Stimulated activated naive CD4-positive, alpha-beta T cell (primary cell): Measurements from ENCODE around the gene STAM2.
"Not testable (repeated sequence)": the region's sequence is repeated elsewhere in the genome, so short reads cannot be mapped to it uniquely, and the experiment has no call there.

ENCODE experiments used
- DNase-seq, 6 experiments: peaks; one replicate each; lab custom pipeline; 2025; lab: John Stamatoyannopoulos, UW

The STAM2 gene

DNA sequence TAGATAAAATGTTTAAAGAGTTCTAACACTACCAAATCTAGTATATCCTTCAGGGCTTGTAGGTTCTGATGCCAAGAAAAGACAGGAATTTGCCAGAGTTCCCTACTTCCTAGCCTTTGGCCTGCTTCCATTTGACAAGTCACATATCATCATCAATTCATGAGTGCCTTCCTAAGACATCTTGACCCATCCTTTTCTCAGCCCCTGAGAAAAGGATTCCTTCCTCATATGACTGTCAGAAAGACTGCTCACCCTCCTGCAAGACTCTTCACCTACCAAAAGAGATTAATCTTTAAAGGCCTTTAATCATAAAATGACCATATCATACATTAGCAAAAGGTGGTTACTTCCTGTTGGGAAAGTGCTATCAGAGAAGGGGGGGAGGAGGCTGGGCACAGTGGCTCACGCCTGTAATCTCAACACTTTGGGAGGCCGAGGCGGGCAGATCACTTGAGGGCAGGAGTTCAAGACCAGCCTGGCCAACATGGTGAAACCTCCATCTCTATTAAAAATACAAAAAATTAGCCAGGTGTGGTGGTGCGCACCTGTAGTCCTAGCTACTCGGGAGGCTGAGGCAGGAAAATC, 3.3 kb downstream of the STAM2 start:
- not testable (repeated sequence) for DNase-seq

DNA sequence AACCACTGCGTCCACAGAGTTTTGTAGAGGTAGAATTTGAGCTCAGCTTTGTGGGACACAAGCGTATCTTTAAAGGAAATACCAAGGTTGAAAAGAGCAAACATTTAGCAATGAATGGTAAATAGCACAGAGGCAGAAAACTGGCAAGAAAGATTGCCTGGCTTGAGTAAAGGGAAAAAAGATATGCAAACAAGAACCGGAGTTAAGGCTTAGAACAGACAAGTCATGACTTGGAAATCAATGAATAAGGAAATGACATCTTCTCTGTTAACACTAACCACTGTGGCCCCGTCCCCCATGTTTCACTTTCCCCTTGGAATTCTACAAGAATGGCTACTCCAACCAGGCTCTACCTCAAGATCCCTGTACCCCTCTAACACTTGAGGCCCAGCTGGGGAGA, 3.8 kb downstream of the STAM2 start:
- DNase-seq, result no peak

DNA sequence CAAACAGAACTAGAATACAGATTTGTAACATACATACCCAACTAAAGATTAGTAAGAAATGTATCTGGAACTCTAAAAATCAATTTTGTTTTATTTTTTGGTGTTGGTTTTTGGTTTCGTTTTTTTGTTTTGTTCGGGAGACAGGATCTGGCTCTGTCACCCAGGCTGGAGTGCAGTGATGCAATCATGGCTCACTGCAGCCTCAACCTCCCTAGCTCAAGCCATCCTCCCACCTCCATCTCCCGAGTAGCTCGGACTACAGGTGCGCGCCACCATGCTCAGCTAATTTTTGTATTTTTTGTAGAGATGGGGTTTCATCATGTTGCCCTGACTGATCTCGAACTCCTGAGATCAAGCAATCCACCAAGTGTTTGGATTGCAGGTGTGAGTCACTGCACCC, 6.4 kb downstream of the STAM2 start:
- DNase-seq, result not testable (repeated sequence)

- not testable (repeated sequence) for DNase-seq
Measured at GRCh38 chr2:152167470-152167869, 8.1 kb downstream of the STAM2 start.

DNA sequence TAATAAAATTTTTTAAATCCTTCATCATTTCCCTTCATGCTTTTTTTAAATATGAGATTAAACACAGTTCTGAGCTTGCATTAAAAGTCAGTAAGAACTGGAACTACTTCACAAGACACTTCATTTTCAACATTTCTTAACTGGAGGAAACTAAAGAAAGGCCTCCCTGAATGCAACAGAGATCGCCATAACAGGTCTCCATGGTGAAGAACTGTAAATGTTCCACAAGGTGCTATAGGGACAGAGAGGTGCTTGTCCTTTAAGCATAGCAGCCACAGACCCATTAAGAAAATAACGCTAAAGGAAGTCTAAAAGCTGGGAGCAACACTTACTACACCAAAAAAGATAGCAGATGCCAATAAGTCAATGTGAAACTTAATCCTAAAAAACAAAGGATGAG, 8.5 kb downstream of the STAM2 start:
- DNase-seq, result no peak

- DNase-seq, result no peak
Measured at GRCh38 chr2:152166633-152167032, 8.9 kb downstream of the STAM2 start.

GRCh38 chr2:152165780-152166179, 9.8 kb downstream of the STAM2 start:
- DNase-seq, result no peak

DNA sequence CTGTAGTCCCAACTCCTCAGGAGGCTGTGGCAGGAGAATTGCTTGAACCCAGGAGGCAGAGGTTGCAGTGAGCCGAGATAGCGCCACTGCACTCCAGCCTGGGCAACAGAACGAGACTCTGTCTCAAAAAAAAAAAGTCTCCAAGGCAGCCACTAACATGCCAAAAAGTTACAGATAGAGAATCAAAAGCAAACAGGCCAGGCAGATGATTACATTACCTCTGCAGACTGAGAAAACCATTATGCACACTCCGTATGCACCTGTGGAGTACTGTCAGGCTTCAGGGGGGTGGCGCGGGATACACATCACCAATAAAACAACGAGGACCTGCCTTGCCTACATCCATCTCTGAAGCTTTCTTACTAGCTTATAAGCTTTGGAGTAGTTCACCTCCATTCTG, 10.3 kb downstream of the STAM2 start:
- no peak for DNase-seq

- DNase-seq, result not testable (repeated sequence)
Measured at GRCh38 chr2:152163669-152164068, 11.9 kb downstream of the STAM2 start.

GRCh38 chr2:152162141-152162540, 13.4 kb downstream of the STAM2 start:
- no peak for DNase-seq

DNA sequence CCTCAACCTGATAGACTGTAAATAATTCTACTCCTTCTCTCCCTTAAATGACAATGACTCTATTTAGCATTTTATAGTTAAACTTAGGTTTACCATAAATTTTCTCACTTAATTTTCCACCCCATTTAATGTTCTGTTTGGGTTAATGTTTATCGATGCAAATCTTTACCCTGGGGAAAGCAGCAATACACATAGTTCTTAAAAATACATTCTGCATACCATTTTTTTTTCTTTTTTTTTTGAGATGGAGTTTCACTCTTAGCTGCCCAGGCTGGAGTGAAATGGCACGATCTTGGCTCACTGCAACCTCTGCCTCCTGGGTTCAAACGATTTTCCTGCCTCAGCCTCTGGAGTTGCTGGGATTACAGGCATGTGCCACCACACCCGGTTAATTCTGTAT, 14.0 kb downstream of the STAM2 start:
- no peak for DNase-seq

- DNase-seq, result not testable (repeated sequence)
Measured at GRCh38 chr2:152160378-152160777, 15.2 kb downstream of the STAM2 start.

DNA sequence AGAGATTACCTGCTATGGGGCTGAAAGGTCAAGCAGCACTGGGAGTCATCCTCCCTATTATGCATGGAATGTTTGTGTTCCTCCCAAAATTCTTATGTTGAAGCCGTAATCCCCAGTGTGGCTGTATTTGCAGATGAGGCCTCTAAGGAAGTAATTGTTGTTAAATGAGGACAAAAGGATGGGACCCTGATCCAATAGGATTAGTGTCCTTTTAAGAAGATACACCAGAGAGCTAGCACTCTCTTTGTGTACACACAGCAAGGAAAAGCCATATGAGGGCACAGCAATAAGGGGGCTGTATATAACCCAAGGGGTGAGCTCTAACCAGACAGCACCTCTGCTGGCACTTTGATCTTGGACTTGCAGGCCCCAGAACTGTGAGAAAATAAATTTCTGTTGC, 18.3 kb downstream of the STAM2 start:
- no peak for DNase-seq

- DNase-seq, result no peak
Measured at GRCh38 chr2:152155209-152155608, 20.4 kb downstream of the STAM2 start.

DNA sequence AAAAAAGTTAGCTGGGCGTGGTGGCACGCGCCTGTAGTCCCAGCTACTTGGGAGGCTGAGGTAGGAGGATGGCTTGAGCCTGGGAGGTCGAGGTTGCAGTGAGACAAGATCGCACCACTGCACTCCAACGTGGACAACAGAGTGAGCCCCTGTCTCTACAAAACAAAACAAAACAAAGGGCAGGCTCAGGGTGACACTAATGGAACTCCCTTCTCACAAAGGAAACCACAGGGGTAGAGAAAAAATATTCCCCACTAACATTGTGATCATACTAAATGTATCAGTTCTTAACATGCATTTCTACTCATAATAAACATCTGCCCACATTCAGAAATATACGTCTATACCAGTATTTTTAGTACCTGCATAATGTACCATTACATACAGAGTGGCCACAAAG, 21.1 kb downstream of the STAM2 start:
- no peak for DNase-seq

GRCh38 chr2:152134488-152135280, 40.9 kb downstream of the STAM2 start:
- no peak for DNase-seq

DNA sequence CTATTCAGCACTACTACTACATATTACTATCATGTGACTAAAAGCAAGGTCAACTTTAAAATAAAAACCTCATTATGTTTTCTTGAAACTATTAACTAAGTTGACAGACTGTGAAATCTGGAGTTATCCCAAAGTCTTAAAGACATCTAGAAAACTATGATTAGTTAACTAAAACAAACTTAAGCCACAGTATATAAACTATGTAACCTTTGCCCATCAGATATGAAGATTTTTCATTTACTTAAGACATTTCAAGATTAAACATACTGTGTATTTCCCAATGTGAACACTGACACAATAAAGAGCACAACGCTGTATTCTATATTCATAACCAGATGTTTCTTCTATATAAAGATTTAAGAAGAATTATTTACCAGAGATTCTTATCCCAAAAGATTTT, 43.3 kb downstream of the STAM2 start:
- no peak for DNase-seq

GRCh38 chr2:152127628-152128027, 47.9 kb downstream of the STAM2 start:
- DNase-seq, result no peak

- DNase-seq, result no peak
Measured at GRCh38 chr2:152126664-152127063, 48.9 kb downstream of the STAM2 start.

DNA sequence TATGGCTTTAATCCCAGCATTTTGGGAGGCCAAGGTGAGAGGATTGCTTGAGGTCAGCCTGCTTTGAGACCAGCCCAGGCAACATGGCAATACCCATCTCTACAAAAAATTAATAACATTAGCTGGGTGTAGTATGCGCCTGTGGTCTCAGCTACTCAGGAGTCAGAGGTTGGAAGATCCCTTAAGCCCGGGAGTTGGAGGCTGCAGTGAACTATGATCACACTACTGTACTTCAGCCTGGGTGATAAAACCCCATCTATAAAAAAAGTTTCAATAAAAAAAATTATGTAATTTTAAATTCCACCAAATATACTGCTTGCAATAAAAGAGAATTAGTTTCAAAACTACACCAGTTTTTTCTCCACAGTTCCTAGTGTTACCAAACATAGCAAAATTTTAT, 53.4 kb downstream of the STAM2 start:
- DNase-seq, result no peak

DNA sequence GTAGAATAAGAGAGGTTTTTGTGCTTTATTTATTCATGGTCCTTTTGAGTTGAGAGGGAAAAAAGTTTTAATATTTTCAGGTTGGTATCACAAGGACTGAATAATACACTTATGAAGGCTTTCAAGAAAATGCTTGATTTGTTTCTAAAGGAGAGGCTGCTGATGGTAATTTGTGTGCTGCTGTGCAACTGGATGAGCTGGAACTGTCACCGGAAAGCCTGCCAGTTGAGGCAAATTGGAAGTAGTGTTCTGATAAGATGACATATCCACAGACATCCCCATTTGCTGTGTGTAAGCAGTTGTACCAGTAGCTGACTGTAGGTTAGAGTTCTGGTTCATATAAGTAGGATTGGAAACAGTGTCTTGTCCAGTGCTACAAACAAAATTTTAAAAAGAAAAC, 55.1 kb downstream of the STAM2 start:
- no peak for DNase-seq

- no peak for DNase-seq
Measured at GRCh38 chr2:152115952-152116351, 59.6 kb downstream of the STAM2 start.

GRCh38 chr2:152114366-152114765, 61.2 kb downstream of the STAM2 start:
- DNase-seq, result no peak

DNA sequence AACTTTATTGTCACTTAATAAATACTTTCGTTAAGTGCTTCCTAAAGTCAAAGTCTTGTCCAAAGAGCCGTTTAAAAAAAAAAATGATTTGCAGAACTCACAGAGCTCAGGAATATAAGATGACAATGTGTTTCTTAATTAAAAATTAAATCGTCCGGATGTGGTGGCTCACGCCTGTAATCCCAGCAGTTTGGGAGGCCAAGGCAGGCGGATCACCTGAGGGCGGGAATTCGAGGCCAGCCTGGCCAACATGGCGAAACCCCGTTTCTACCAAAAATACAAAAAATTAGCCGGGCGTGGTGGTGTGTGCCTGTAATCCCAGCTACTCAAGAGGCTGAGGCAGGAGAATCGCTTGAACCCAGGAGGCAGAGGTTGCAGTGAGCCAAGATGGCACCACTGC, 68.4 kb downstream of the STAM2 start:
- DNase-seq, result not testable (repeated sequence)
